Motor neuron (in vitro differentiated cells): ENCODE results near the gene CUL3. TPM values are rescaled to one million over a fixed set of nuclear protein-coding genes. Genes with fewer than 3 reads are reported as not detected.

Source experiments
- ATAC-seq, 8 experiments: fragments of 200-7000 bp; cut with Tn5 transposase; replicated peaks in 6 of 8; 2 replicates each; pipeline ENCODE4 v1.8.0; 2021; ENCODE audit warnings: mild to moderate bottlenecking in 8 of 8, moderate library complexity in 8 of 8
- H3K27ac ChIP-seq, 2 donors: fragments of 250-450 bp; sonication (Bioruptor Pico); 2 replicates each; pipeline ENCODE4 v1.9.0; 2021; ENCODE audit warnings: antibody characterized with exemption in 2 of 2, mild to moderate bottlenecking in 2 of 2, moderate library complexity in 1 of 2
- H3K4me1 ChIP-seq, 2 donors: fragments of 250-450 bp; sonication (Bioruptor Pico); replicated peaks in 1 of 2; 2 replicates each; pipeline ENCODE4 v1.6.1; 2021; ENCODE audit warnings: antibody characterized with exemption in 2 of 2, mild to moderate bottlenecking in 2 of 2, moderate library complexity in 1 of 2
- H3K4me3 ChIP-seq, 5 donors: fragments of 250-450 bp; sonication (Bioruptor Pico); 2 replicates each; pipeline ENCODE4 v1.9.0; 2021; ENCODE audit warnings: antibody characterized with exemption in 5 of 5, mild to moderate bottlenecking in 5 of 5, moderate library complexity in 4 of 5
- WGBS, 10 experiments: fragments of 450-650 bp; shearing (Covaris generic); methylation state at CpG; one replicate each; pipeline ENCODE4 v1.0.0; 2022; 5-methylcytosine and 5-hydroxymethylcytosine counted together
- in situ Hi-C, 9 experiments: fragments of 400-800 bp; cut with MboI; loops; one replicate each; pipeline ENCODE4 v1.15.0; 2021; ENCODE audit warnings: low sequenced_read_pairs in 9 of 9, low pct_unique_long_range_greater_than_20kb in 2 of 9; ENCODE audit not compliant: unreplicated experiment in 9 of 9
- total RNA-seq, 8 experiments: library from RNA; unstranded; fragments of 300-600 nt; gene quantifications; 2 replicates each; pipeline versions ENCODE4 v1.2.3 to v1.2.4, GENCODE V29; 2022

The CUL3 gene
- total RNA-seq, 8 experiments from 2014 or later: 54.8 to 123 (median 73.9) TPM

DNA sequence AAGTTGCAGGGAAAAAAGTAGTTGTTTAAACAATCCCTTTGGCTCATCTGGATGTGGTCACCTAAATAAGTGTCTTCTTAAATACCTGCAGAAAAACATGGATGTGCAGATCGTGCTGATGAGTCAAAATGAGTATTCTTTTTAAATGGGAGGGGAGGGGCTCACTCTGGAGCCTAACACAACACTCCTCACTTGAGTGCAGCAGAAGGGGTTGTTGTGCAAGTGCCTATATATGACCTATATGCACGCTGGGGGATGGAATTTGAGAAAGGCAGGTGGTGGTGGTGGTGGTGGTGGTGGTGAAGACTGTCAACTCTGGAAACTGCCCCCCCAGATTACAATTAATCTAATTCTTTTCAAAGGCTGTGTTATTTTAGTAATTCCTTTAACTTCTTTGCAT lies 105.3 kb downstream of the CUL3 start:
- in situ Hi-C loops: no loop called here
- H3K4me3 ChIP-seq: no peak overlapping the region
- H3K4me1 ChIP-seq: peaks cover 0 to 4% of the 10 kb centered on the region in 2 donors
- no peak for ATAC-seq
- H3K27ac ChIP-seq: no peak overlapping the region
- WGBS, 10 experiments: 63 to 100% (median 83%) methylated on average over 1 to 2 of the region's 2 CpGs; no CpG with 5 or more reads in 2 of the 10 experiments

DNA sequence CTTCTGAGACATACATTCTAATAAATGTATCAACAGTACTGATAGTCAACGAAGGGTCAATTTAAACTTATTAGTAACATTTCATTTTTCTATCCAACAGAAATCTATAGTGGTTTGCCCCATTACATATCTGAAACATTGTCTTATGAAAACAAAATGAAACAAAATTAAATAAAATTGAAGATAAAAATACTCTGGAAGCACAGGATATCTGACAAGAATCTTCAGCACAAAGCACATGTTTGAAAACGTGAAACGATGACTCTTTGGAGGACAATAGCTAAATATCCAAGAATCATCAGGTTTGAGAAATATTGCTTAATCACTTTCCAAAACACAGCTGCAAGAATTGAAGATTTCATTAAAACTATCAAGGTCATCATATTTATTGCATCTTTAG lies 112.3 kb downstream of the CUL3 start:
- ATAC-seq: no peak
- H3K4me1 ChIP-seq: no peaks in the 10 kb centered on the region
- H3K4me3 ChIP-seq: no peak overlapping the region
- WGBS, 10 experiments: 52 to 100% (median 94%) methylated on average over 1 to 3 of the region's 3 CpGs
- in situ Hi-C loops: no loop called here
- H3K27ac ChIP-seq: no peak overlapping the region

DNA sequence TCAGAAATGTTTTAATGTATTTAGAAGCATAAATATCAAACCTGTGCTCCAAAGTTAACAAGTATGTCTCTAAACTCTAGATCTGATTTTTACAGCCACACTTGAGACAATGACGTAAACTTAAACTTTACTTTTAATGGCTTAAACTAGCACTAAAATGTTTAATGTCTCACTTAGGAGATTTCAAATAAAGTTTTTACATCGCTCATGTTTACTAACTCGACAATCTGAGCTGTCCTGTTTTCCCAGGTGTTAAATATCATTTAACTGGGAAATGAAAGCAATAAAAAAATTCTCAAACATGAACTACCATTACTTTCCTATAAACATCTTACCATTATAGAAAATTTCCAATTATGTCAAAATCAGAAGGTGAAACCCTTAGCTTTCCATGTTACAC lies 113.0 kb downstream of the CUL3 start:
- Histone ChIP-seq H3K27ac (no peak overlapping the region), H3K4me1 (peaks cover 0 to 5% of the 10 kb centered on the region in 2 donors), H3K4me3 (no peak overlapping the region)
- WGBS, 10 experiments: 91 to 100% (median 97%) methylated on average over 2 to 3 of the region's 3 CpGs; no CpG with 5 or more reads in 1 of the 10 experiments
- in situ Hi-C loops: no loop called here
- no peak for ATAC-seq

DNA sequence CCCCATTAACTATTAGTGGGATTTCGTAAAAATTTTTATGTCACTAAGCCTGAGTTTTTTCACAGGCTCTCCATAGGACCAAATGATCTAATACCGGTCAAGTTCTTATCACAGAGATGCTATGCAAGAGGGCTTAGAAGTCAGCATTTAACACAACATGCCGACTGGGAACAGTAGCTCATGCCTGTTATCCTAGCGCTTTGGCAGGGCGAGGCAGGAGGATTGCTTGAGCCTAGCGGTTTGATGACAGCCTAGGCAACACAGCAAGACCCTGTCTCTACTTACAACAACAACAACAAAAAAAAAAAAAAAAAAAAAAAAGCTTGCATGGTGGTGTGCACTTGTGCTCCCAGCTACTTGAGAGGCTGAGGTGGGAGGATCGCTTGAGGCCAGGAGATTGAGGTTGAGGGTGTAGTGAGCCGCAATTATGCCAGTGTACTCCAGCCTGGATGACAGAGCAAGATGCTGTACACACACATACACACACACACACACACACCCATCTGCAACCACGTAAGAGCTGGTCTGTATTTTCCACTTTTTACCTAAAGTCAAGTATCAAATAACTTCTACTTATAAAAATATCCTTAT lies 115.7 kb downstream of the CUL3 start:
- Histone ChIP-seq H3K4me1 (peaks cover 4 to 17% of the 10 kb centered on the region in 2 donors), H3K27ac (no peak overlapping the region), H3K4me3 (no peak overlapping the region)
- in situ Hi-C loops: no loop called here
- 73 to 100% (median 92%) methylated on average over 1 to 8 of the region's 9 CpGs; no CpG with 5 or more reads in 3 of the 10 experiments for WGBS, 10 experiments
- ATAC-seq: no peak

DNA sequence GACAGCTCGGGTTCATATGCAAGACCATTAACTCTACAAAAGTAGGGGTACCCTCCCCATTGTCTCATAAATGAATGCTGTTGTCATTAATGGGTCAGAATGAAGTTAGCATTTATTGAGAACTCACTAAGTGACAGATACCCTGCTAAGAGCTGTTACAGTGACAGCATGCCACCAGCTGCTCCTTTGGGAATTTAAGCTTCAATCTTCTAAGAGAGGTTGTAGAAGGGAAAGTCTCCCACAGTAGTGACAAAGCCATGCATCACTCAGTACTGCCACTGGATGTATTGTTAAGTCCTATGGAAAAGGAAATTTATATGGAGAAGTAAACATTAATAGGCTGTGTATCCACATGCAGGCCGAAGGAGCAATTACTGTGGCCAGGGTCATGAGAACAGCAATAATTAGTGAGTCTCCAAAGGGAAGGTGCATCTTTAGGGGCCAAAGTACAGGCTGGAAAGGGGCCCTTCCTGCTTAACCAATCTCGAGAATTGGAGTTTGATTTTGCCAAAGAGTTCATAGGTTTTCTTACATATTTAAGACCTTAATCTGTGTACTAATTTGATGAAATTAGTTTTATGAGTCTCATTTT lies 118.8 kb downstream of the CUL3 start:
- H3K4me1 ChIP-seq: peaks cover 4 to 17% of the 10 kb centered on the region in 2 donors
- in situ Hi-C loops: no loop called here
- WGBS, 10 experiments: 0 to 100% (median 35%) methylated on average over 1 to 3 of the region's 3 CpGs; no CpG with 5 or more reads in 1 of the 10 experiments
- ATAC-seq: peak; percentile 17 to 97 (median 79)
- no peak overlapping the region for H3K27ac ChIP-seq
- H3K4me3 ChIP-seq: no peak overlapping the region

DNA sequence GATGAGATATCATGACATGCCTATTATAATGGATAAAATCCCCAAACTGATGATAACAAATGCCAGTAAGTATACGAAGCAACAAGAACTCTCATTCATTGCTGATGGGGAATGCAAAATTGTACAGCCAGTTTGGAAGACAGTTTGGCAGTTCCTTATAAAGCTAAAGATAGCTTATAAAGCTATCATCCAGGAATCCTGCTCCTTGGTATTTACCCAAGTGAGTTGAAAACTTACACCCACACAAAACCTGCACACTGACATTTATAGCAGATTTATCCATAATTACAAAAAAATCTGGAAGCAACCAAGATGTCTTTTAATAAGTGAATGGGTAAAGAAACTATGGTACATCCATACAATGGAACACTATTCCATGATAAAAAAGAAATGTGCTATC lies 123.8 kb downstream of the CUL3 start:
- Histone ChIP-seq H3K27ac (no peak overlapping the region), H3K4me1 (peaks cover 0 to 5% of the 10 kb centered on the region in 2 donors), H3K4me3 (no peak overlapping the region)
- 0 to 100% (median 71%) methylated on average over 1 of the region's 1 CpG; no CpG with 5 or more reads in 1 of the 10 experiments for WGBS, 10 experiments
- in situ Hi-C loops: no loop called here
- no peak for ATAC-seq

DNA sequence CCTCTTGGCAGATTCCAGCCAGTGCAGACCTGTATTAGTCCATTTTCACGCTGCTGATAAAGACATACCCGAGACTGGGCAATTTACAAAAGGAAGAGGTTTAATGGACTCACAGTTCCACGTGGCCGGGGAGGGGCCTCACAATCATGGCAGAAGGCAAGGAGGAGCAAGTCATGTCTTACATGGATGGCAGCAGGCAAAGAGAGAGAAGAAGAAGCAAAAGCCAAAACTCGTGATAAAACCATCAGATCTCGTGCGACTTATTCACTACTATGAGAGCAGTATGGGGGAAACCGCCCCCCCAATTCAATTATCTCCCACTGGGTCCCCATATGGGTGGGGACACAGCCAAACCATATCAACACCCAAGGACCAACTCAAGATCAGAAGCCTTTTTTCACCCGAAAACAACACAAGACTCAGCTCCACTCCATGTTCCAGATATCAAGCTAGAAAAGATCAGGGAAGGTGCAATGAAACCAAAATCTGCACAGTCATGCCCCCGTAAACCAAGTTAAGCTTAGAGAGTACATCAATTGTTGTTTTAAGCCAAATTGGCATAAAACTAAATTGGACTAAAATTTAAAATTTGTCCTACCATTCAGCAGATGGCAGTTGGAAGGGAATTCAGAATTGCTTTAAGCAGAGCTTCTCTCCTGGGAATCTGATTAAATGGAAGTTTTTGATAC lies 127.6 kb downstream of the CUL3 start:
- H3K27ac ChIP-seq: no peak overlapping the region
- no peaks in the 10 kb centered on the region for H3K4me1 ChIP-seq
- WGBS, 10 experiments: 60 to 95% (median 81%) methylated on average over 3 to 8 of the region's 10 CpGs; no CpG with 5 or more reads in 2 of the 10 experiments
- in situ Hi-C loops: no loop called here
- no peak overlapping the region for H3K4me3 ChIP-seq
- no peak for ATAC-seq

DNA sequence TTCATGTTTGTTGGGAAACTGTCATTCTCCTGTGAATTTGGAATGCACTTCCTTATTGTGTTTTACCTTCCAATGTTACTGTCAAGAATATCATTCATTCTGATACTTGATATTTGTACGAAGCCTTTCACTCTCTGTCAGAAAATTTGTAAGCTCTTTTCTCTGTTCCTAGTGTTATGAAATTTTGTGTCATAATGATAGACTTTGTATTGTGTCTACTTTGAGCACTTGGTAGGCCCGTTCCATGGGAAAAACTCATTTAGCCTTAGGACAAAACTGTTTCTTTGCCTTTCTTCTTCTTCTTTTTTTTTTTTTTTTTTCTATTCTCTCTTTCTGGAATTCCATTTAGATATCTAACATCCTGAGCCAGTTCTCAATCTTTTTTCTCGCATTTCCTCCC lies 131.3 kb downstream of the CUL3 start:
- H3K27ac ChIP-seq: no peak overlapping the region
- ATAC-seq: no peak
- 79 to 100% (median 93%) methylated on average over 1 to 3 of the region's 3 CpGs for WGBS, 10 experiments
- no peaks in the 10 kb centered on the region for H3K4me1 ChIP-seq
- no peak overlapping the region for H3K4me3 ChIP-seq
- in situ Hi-C loops: no loop called here

DNA sequence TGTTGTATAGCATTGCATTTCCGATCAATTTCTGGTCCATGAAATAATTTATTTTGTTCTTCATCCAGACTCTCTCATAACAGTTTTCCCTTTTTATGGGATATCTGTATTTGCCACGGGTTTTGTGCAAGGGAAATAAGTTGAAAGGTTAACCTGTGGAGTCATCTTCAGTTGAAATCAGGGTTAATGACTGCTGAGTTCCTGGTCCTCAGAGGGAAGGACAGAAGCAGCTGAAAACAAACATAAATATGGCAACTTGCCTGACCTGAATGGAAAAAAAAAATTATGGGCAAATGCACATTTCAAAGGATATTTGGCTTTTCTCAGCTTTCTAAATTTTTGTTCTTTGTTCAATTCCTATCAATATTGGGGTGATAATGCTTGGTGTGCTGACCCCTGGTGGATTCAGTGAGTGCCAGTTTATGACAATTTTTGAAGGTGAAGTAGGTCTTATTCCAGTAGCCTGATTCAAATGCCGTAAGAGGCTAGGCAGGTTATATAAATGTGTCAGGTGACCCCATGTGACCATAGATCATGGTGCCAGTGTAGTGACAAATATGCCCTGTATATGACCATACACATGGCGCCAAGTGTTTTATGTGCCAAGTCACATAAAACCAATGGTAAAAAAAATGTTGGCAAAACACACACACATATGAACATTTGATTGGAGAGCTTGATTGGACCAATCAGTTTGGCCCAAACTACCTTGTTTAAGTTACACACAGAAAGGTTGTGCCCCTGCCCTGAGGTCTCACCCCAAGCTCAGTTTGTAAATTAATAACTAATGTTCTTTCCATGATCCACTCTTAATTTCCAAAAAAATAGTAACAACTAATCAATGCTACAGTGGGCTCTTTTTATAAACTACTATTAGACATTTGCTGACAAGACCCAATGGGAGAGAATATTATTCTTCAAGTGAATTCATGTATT lies 135.7 kb downstream of the CUL3 start:
- WGBS, 10 experiments: 23 to 100% (median 60%) methylated on average over 1 to 4 of the region's 4 CpGs
- in situ Hi-C loops: no loop called here
- H3K4me1 ChIP-seq: no peaks in the 10 kb centered on the region
- H3K4me3 ChIP-seq: no peak overlapping the region
- H3K27ac ChIP-seq: no peak overlapping the region
- ATAC-seq: peak in 3 of 8 experiments; percentile 42 to 61 (median 58)

DNA sequence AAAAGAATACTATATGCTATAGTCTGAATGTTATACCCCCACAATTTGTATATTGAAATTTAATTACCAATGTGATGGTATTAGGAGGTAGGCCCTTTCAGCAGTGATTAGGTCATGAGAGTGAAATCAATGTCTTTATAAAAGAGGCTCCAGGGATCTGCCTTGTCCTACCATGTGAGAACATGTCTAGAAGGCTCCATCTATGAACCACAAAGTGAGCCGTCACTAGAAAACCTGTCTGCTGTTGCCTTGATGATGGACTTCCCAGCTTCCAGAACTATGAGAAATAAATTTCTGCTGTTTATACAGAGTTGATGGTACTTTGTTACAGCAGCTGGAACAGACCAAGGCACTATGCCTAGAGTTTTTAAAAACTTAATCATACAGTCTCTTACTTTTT lies 136.9 kb downstream of the CUL3 start:
- H3K4me3 ChIP-seq: no peak overlapping the region
- no peaks in the 10 kb centered on the region for H3K4me1 ChIP-seq
- 80 to 100% (median 100%) methylated on average over 1 of the region's 1 CpG; no CpG with 5 or more reads in 5 of the 10 experiments for WGBS, 10 experiments
- in situ Hi-C loops: no loop called here
- ATAC-seq: no peak
- H3K27ac ChIP-seq: no peak overlapping the region

DNA sequence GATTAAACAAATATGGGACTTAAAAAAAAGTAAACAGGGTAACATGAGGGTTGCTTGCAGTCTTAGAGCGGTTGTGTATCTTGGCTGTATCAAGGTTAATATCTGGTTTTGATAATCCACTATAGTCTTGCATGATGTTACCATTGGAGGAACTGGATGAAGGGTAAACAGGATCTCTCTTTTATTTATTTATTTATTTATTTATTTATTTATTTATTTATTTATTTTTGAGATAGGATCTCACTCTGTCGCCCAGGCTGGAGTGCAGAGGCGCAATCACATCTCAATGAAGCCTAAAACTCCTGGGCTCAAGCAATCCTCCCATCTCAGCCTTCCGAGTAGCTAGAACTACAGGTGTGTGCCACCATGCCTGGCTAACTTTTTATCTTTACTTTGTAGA lies 140.4 kb downstream of the CUL3 start:
- no peak overlapping the region for H3K4me3 ChIP-seq
- no peak for ATAC-seq
- H3K27ac ChIP-seq: no peak overlapping the region
- H3K4me1 ChIP-seq: no peaks in the 10 kb centered on the region
- in situ Hi-C loops: no loop called here
- WGBS, 10 experiments: 67 to 100% (median 94%) methylated on average over 1 to 3 of the region's 4 CpGs; no CpG with 5 or more reads in 3 of the 10 experiments

DNA sequence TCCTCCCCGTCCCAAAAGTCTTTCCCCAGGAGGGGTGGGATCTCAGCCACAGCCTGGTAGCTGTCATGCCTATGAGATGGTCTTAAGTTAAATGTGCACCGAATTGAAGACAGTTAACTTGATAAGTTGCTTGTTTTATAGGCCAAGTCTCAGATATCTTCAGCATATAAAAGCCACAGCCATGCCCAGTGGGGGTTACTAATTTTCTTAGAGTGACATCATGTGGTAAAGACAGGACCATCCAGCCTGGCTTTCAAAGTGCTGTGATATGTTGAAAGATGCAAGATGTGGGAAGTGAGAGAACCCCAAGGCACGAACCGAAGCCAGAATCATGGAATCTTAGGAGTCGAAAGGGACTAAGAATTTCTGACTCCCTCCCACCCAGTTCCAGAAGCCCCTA lies 141.1 kb downstream of the CUL3 start:
- no peak overlapping the region for H3K4me3 ChIP-seq
- no peaks in the 10 kb centered on the region for H3K4me1 ChIP-seq
- ATAC-seq: no peak
- in situ Hi-C loops: no loop called here
- H3K27ac ChIP-seq: no peak overlapping the region
- 15 to 100% (median 66%) methylated on average over 1 to 5 of the region's 5 CpGs; no CpG with 5 or more reads in 2 of the 10 experiments for WGBS, 10 experiments
